ENCODE results near the gene RAB28. TPM values are rescaled to one million over a fixed set of nuclear protein-coding genes. Genes with fewer than 3 reads are reported as not detected.

RAB28 gene
- polyA plus RNA-seq, 2 of the 4 experiments (the other 2 are of a cell fraction): 9.5 to 24.6 TPM

DNA sequence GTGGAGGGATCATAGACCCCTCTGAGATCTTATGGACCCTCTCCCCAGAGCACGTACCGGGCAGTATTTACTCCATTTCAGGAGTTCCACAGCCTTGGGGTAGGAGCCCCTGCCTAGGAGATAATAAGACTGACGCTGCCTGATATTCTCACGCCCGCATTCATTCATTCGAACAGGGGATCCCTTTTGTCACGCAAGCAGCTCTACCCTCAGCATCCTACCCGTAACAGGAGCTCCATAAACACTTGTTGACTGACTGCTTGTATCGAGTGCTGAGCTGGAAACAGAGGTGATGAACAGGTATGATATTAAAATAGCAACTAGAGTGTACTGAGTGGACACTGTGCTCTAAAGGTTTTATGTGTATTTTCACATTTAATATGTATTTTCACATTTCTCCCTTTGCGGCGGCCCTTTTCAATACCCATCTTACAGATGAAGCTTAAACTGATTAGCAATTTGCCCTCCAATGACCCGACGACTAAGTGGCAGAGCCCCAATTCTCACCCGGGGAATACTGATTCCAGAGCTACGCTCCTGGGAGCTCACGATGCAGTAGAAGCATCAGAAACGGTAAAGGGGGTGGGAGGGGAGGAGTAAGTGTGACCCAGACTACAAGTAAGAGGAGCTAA lies 888 bp downstream of the RAB28 start:
- ChIA-PET POLR2A (no interaction called here), CTCF (interaction anchor here (1.4 to 1.5 kb wide), 2 partner anchors 66 to 409 kb away, joined by 3 read pairs; no protein-coding TSS in a partner anchor)
- ATAC-seq (peak; percentile 27 to 59; a peak in 5 of 6 replicates), FAIRE-seq (no peak), DNase-seq (ENCODE audit: low read depth in 1 of 2, low spot score in 1 of 2) (peak in 1 of 2 experiments; percentile 4)
- Histone ChIP-seq H3K9me3 (no peaks in the 10 kb centered on the region), H3K4me2 (peak overlapping the region; percentile 95), H3K4me3 (peak overlapping the region; percentile 88), H3K27ac (peak overlapping the region; percentile 95 to 97), H3K4me1 (peaks cover 20% of the 10 kb centered on the region)
- 20% methylated on average over 16 of the region's 17 CpGs for WGBS (ENCODE audit: missing lambda C conversion rate)
- TF ChIP-seq CHD4 (IDR thresholded peaks at IDR 0.05; ENCODE audit: borderline replicate concordance) (no peak), ZC3H11A (IDR thresholded peaks at IDR 0.05) (no peak), RFX5 (IDR thresholded peaks at IDR 0.05) (no peak), MYC (IDR thresholded peaks at IDR 0.05; ENCODE audit: borderline replicate concordance, low read length) (no peak), CHD2 (IDR thresholded peaks at IDR 0.05; ENCODE audit: low read length, partially characterized antibody) (no peak), TP53 (CRISPR knock-in tag; IDR thresholded peaks at IDR 0.05) (no peak), NR3C1 (IDR thresholded peaks at IDR 0.05) (no peak), HEYL (CRISPR knock-in tag; IDR thresholded peaks at IDR 0.05) (no peak), CEBPB (IDR thresholded peaks at IDR 0.05) (no peak), MAFK (IDR thresholded peaks at IDR 0.05; ENCODE audit: partially characterized antibody) (no peak), TFCP2L1 (CRISPR knock-in tag; IDR thresholded peaks at IDR 0.05) (no peak), FOSB (CRISPR knock-in tag; IDR thresholded peaks at IDR 0.05) (no peak)
- TF ChIP-seq, protein P1, sequence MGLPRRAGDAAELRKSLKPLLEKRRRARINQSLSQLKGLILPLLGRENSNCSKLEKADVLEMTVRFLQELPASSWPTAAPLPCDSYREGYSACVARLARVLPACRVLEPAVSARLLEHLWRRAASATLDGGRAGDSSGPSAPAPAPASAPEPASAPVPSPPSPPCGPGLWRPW (IDR thresholded peaks at IDR 0.05): no peak
- TF ChIP-seq, protein P2, sequence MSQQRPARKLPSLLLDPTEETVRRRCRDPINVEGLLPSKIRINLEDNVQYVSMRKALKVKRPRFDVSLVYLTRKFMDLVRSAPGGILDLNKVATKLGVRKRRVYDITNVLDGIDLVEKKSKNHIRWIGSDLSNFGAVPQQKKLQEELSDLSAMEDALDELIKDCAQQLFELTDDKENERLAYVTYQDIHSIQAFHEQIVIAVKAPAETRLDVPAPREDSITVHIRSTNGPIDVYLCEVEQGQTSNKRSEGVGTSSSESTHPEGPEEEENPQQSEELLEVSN (IDR thresholded peaks at IDR 0.05; ENCODE audit: borderline replicate concordance, low read depth): no peak
- TF ChIP-seq, protein P3, sequence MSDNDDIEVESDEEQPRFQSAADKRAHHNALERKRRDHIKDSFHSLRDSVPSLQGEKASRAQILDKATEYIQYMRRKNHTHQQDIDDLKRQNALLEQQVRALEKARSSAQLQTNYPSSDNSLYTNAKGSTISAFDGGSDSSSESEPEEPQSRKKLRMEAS (IDR thresholded peaks at IDR 0.05): no peak

DNA sequence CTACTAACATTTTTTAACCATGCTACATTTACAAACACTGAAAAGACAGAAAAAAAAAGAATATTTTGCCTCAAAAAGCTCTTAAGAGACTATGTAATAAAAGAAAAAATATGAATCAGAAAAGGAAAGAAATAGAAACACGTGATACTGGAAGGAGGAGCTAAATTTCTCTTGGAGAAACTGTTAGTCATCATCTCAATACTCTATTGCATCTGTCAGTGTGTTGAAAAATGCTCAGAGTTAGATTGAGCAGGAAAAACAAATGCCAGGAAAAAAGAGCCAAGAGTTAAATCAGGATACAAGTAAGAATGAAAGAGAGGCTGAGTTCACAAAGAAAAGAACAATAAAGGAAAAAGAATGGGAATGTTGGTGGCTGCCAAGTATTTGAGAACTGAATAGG lies 2.6 kb downstream of the RAB28 start:
- no peak overlapping the region for H3K27ac ChIP-seq
- POLR2A ChIA-PET: no interaction called here
- TF ChIP-seq ESRRA (IDR thresholded peaks at IDR 0.05; ENCODE audit: borderline replicate concordance, low read length) (no peak), SMC3 (IDR thresholded peaks at IDR 0.05) (no peak), ZC3H11A (IDR thresholded peaks at IDR 0.05) (no peak), HEYL (CRISPR knock-in tag; IDR thresholded peaks at IDR 0.05) (no peak), RNF2 (IDR thresholded peaks at IDR 0.05; ENCODE audit: borderline replicate concordance, low read depth) (no peak), FOSL2 (IDR thresholded peaks at IDR 0.05) (no peak), FOSL2 (CRISPR knock-in tag; IDR thresholded peaks at IDR 0.05) (0 out of 2 replicates have a peak, but pooled peaks have one; percentile 25), RCOR1 (IDR thresholded peaks at IDR 0.05; ENCODE audit: low read depth, low read length) (no peak)
- TF ChIP-seq, protein P4, sequence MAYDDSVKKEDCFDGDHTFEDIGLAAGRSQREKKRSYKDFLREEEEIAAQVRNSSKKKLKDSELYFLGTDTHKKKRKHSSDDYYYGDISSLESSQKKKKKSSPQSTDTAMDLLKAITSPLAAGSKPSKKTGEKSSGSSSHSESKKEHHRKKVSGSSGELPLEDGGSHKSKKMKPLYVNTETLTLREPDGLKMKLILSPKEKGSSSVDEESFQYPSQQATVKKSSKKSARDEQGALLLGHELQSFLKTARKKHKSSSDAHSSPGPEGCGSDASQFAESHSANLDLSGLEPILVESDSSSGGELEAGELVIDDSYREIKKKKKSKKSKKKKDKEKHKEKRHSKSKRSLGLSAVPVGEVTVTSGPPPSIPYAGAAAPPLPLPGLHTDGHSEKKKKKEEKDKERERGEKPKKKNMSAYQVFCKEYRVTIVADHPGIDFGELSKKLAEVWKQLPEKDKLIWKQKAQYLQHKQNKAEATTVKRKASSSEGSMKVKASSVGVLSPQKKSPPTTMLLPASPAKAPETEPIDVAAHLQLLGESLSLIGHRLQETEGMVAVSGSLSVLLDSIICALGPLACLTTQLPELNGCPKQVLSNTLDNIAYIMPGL (CRISPR knock-in tag; IDR thresholded peaks at IDR 0.05; ENCODE audit: borderline replicate concordance): no peak
- H3K4me2 ChIP-seq: peak overlapping the region; percentile 44
- no peak overlapping the region for H3K4me3 ChIP-seq
- 0% methylated on average over 1 of the region's 1 CpG for WGBS (ENCODE audit: missing lambda C conversion rate)
- no peaks in the 10 kb centered on the region for H3K9me3 ChIP-seq
- FAIRE-seq (no peak), ATAC-seq (no peak), DNase-seq (ENCODE audit: low read depth in 1 of 2, low spot score in 1 of 2) (peak in 1 of 2 experiments; percentile 1)
- peaks cover 20% of the 10 kb centered on the region for H3K4me1 ChIP-seq
- CTCF ChIA-PET: no interaction called here

DNA sequence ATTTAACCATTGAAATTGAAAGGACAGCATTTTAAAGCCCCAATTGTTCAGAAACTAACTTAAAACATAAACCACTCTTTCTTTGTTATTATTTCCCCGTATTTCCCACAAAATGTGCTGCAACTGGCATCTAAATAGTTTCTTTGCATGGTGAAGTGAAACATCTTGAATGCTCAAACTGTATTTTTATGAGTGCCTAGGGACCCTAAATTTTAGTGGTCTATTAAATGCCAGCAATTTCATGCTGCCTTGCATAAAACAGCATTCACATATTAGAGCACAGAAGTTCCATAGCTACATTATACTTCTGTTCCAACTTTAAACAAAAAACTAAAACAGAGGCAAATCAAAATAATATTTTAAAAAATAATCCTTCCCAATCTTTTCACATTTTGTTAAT lies 5.4 kb downstream of the RAB28 start:
- Histone ChIP-seq H3K27ac (no peak overlapping the region), H3K9me3 (no peaks in the 10 kb centered on the region), H3K4me1 (peaks cover 20% of the 10 kb centered on the region), H3K4me2 (no peak overlapping the region), H3K4me3 (no peak overlapping the region)
- 88% methylated on average over 1 of the region's 1 CpG for WGBS (ENCODE audit: missing lambda C conversion rate)
- ChIA-PET CTCF (interaction anchor here (0.8 kb wide), 1 partner anchor 64 kb away, joined by 3 read pairs; no protein-coding TSS in a partner anchor), POLR2A (no interaction called here)
- TF ChIP-seq NPAS2 (CRISPR knock-in tag; IDR thresholded peaks at IDR 0.05; ENCODE audit: borderline replicate concordance): no peak
- no peak for TF ChIP-seq ZC3H11A (IDR thresholded peaks at IDR 0.05)
- no peak for TF ChIP-seq RFX5 (IDR thresholded peaks at IDR 0.05)
- TF ChIP-seq, protein P5, sequence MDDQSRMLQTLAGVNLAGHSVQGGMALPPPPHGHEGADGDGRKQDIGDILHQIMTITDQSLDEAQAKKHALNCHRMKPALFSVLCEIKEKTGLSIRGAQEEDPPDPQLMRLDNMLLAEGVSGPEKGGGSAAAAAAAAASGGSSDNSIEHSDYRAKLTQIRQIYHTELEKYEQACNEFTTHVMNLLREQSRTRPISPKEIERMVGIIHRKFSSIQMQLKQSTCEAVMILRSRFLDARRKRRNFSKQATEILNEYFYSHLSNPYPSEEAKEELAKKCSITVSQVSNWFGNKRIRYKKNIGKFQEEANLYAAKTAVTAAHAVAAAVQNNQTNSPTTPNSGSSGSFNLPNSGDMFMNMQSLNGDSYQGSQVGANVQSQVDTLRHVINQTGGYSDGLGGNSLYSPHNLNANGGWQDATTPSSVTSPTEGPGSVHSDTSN (IDR thresholded peaks at IDR 0.05): no peak
- no peak for ATAC-seq
- FAIRE-seq: no peak
- DNase-seq (ENCODE audit: low read depth in 1 of 2, low spot score in 1 of 2): no peak
